PC-9 (cell line): ENCODE data around the gene NGEF. TPM values are rescaled to one million over a fixed set of nuclear protein-coding genes. Genes with fewer than 3 reads are reported as not detected.

Experiments used
- BruUV-seq: library from RNA; stranded (reverse); fragments of 400-500 nt; replicated peaks from 2 replicates; lab custom pipeline; 2021; lab: Mats Ljungman, UMichigan
- CTCF ChIA-PET: fragments of 300-600 bp; sonication (Branson Sonifier 250); formaldehyde crosslinking; loops from one replicate; lab custom pipeline; 2022; ENCODE audit warnings: antibody characterized with exemption; lab: Charles Lee
- POLR2A ChIA-PET: fragments of 300-600 bp; sonication (Branson Sonifier 250); formaldehyde crosslinking; loops from one replicate; lab custom pipeline; 2022; ENCODE audit warnings: antibody characterized with exemption; ENCODE audit not compliant: unreplicated experiment; lab: Charles Lee
- DNase-seq, 2 experiments: peaks; one replicate each; pipeline versions ENCODE4 v3.0.0 to v3.0.0-alpha.2; 2015 to 2022; ENCODE audit warnings: mixed read lengths in 1 of 2
- H2AFZ ChIP-seq: fragments of 200-600 bp; sonication (generic); 2 replicates; pipeline ENCODE4 v1.8.1; 2017; ENCODE audit warnings: antibody characterized with exemption
- H3F3A ChIP-seq: fragments of 200-600 bp; sonication (generic); 2 replicates; pipeline ENCODE4 v1.8.1; 2017; ENCODE audit warnings: antibody characterized with exemption, mild to moderate bottlenecking, low read depth; ENCODE audit not compliant: insufficient read depth
- H3K27ac ChIP-seq: fragments of 200-600 bp; sonication (generic); 2 replicates; pipeline ENCODE4 v1.6.1; 2016; ENCODE audit warnings: mixed run types
- H3K27me3 ChIP-seq: fragments of 200-600 bp; sonication (generic); 2 replicates; pipeline ENCODE4 v1.6.1; 2016; ENCODE audit warnings: low read depth, mixed run types; ENCODE audit not compliant: insufficient read depth
- H3K36me3 ChIP-seq: fragments of 200-600 bp; sonication (generic); 2 replicates; pipeline ENCODE4 v1.6.1; 2016; ENCODE audit warnings: low read depth, mixed run types
- H3K4me1 ChIP-seq: fragments of 200-600 bp; sonication (generic); replicated peaks from 2 replicates; pipeline ENCODE4 v1.6.1; 2016; ENCODE audit warnings: mixed run types; ENCODE audit not compliant: insufficient read depth
- H3K4me2 ChIP-seq: fragments of 200-600 bp; sonication (generic); 2 replicates; pipeline ENCODE4 v1.6.1; 2017; ENCODE audit warnings: mixed run types
- H3K4me3 ChIP-seq: fragments of 200-600 bp; sonication (generic); 2 replicates; pipeline ENCODE4 v1.6.1; 2016; ENCODE audit warnings: mixed run types
- H3K79me2 ChIP-seq: fragments of 200-600 bp; sonication (generic); 2 replicates; pipeline ENCODE4 v1.6.1; 2017; ENCODE audit warnings: low read depth, mixed run types
- H3K9me2 ChIP-seq: fragments of 200-600 bp; sonication (generic); 2 replicates; pipeline ENCODE4 v1.8.1; 2017; ENCODE audit warnings: mild to moderate bottlenecking; ENCODE audit not compliant: insufficient read depth
- H3K9me3 ChIP-seq: fragments of 200-600 bp; sonication (generic); 2 replicates; pipeline ENCODE4 v1.8.1; 2016; ENCODE audit warnings: low read depth; ENCODE audit not compliant: insufficient read depth
- H4K20me1 ChIP-seq: fragments of 200-600 bp; sonication (generic); 2 replicates; pipeline ENCODE4 v1.8.1; 2017; ENCODE audit not compliant: insufficient read depth
- CTCF ChIP-seq: fragments of 200-600 bp; sonication (generic); conservative IDR thresholded peaks from 2 replicates; pipeline ENCODE4 v1.6.1; 2017; ENCODE audit warnings: mixed run types, antibody characterized with exemption, mild to moderate bottlenecking, moderate library complexity
- EZH2 ChIP-seq: fragments of 200-600 bp; sonication (generic); IDR thresholded peaks from 2 replicates; pipeline ENCODE4 v1.8.0; 2017; ENCODE audit warnings: antibody characterized with exemption, low read depth
- intact Hi-C: fragments of 100-400 bp; cut with micrococcal nuclease; formaldehyde crosslinking; loops from one replicate; pipeline ENCODE4 v1.10.0; 2022; ENCODE audit not compliant: unreplicated experiment
- total RNA-seq: library from RNA; stranded (reverse); gene quantifications from 2 replicates; pipeline ENCODE4 v1.2.3, GENCODE V29; 2021

Gene NGEF
- total RNA-seq, 1 experiment from 2014 or later, result 55.3 TPM

GRCh38 chr2:232967474-232967873 is 45.6 kb downstream of the NGEF start:
- no peak for DNase-seq
- ChIA-PET POLR2A (no interaction called here), CTCF (no interaction called here)
- BruUV-seq, result no TSS peak
- H3K9me3 ChIP-seq, result peaks cover 15% of the 10 kb centered on the region
- H3F3A ChIP-seq, result no peaks in the 10 kb centered on the region
- no peaks in the 10 kb centered on the region for H3K9me2 ChIP-seq
- no peak overlapping the region for H3K4me3 ChIP-seq
- H3K4me2 ChIP-seq, result no peak overlapping the region
- intact Hi-C loops, result no loop called here
- H3K79me2 ChIP-seq, result no peaks in the 10 kb centered on the region
- TF ChIP-seq EZH2 (no peak), CTCF (no peak)
- H3K4me1 ChIP-seq, result no peaks in the 10 kb centered on the region
- no peaks in the 10 kb centered on the region for H4K20me1 ChIP-seq
- no peak overlapping the region for H3K27ac ChIP-seq
- H3K27me3 ChIP-seq, result no peaks in the 10 kb centered on the region
- no peak overlapping the region for H2AFZ ChIP-seq
- no peaks in the 10 kb centered on the region for H3K36me3 ChIP-seq

GRCh38 chr2:232966122-232966521 is 46.9 kb downstream of the NGEF start:
- H2AFZ ChIP-seq, result no peak overlapping the region
- intact Hi-C loops, result no loop called here
- no peaks in the 10 kb centered on the region for H4K20me1 ChIP-seq
- H3K4me3 ChIP-seq, result no peak overlapping the region
- no peaks in the 10 kb centered on the region; the same call in 1 of the 2 replicates for H3K4me1 ChIP-seq
- no peaks in the 10 kb centered on the region for H3F3A ChIP-seq
- no peaks in the 10 kb centered on the region for H3K36me3 ChIP-seq
- no peak for TF ChIP-seq CTCF
- no peak for TF ChIP-seq EZH2
- no peaks in the 10 kb centered on the region for H3K79me2 ChIP-seq
- ChIA-PET CTCF (no interaction called here), POLR2A (no interaction called here)
- no peaks in the 10 kb centered on the region for H3K27me3 ChIP-seq
- H3K9me2 ChIP-seq, result no peaks in the 10 kb centered on the region
- peaks cover 20% of the 10 kb centered on the region for H3K9me3 ChIP-seq
- H3K4me2 ChIP-seq, result no peak overlapping the region
- BruUV-seq, result no TSS peak
- no peak overlapping the region for H3K27ac ChIP-seq
- no peak for DNase-seq

GRCh38 chr2:232963913-232964312 is 49.1 kb downstream of the NGEF start:
- no peak overlapping the region for H3K4me2 ChIP-seq

More at GRCh38 chr2:232963913-232964312, 49.1 kb downstream of the NGEF start:
- Histone ChIP-seq H3K36me3 (no peaks in the 10 kb centered on the region), H2AFZ (no peak overlapping the region), H3K9me2 (no peaks in the 10 kb centered on the region), H3K27me3 (no peaks in the 10 kb centered on the region), H3K27ac (no peak overlapping the region), H3K9me3 (peaks cover 20% of the 10 kb centered on the region), H3K79me2 (no peaks in the 10 kb centered on the region), H4K20me1 (no peaks in the 10 kb centered on the region), H3F3A (no peaks in the 10 kb centered on the region), H3K4me1 (no peaks in the 10 kb centered on the region; the same call in 1 of the 2 replicates), H3K4me3 (no peak overlapping the region)
- TF ChIP-seq EZH2 (no peak), CTCF (no peak)
- POLR2A ChIA-PET, result no interaction called here
- no TSS peak for BruUV-seq
- no peak for DNase-seq
- CTCF ChIA-PET, result no interaction called here
- intact Hi-C loops, result no loop called here
